ENCODE data around the gene DDAH1. TPM values are rescaled to one million over a fixed set of nuclear protein-coding genes. Genes with fewer than 3 reads are reported as not detected.
A peak's percentile ranks its signal among the peaks of the same experiment; 100 is the strongest.

Gene DDAH1
- total and polyA plus RNA-seq, 11 donors, result 5.7 to 33.9 (median 16.1) TPM

- Histone ChIP-seq H3K4me3 (peak overlapping the region in 8 of 12 donors; percentile 45 to 79 (median 72)), H3K9me3 (no peaks in the 10 kb centered on the region), H3K27ac (peak overlapping the region in 4 of 12 donors; percentile 59 to 83 (median 78)), H3K36me3 (no peaks in the 10 kb centered on the region), H3K27me3 (peaks cover 0 to 30% (median 0%) of the 10 kb centered on the region in 9 donors), H3K4me1 (peaks cover 0 to 22% (median 11%) of the 10 kb centered on the region in 12 donors)
- intact Hi-C loops (cut with DNase I), result loop anchor here in 4 of 10 donors (2.0 to 10.0 kb wide), 5 partner anchors 19 to 161 kb away; partner anchors contain the start of gene CCN1 (in 2 of the 4)
- DNase-seq (no peak), ATAC-seq (no peak)
- no peak for TF ChIP-seq POLR2A (IDR thresholded peaks at IDR 0.05)
- no peak for TF ChIP-seq CTCF (IDR thresholded peaks at IDR 0.05)
- 70 to 85% (median 77%) methylated on average over 1 of the region's 1 CpG for WGBS, 4 donors
Measured at GRCh38 chr1:85465786-85466134, 801 bp upstream of the DDAH1 start.

DNA sequence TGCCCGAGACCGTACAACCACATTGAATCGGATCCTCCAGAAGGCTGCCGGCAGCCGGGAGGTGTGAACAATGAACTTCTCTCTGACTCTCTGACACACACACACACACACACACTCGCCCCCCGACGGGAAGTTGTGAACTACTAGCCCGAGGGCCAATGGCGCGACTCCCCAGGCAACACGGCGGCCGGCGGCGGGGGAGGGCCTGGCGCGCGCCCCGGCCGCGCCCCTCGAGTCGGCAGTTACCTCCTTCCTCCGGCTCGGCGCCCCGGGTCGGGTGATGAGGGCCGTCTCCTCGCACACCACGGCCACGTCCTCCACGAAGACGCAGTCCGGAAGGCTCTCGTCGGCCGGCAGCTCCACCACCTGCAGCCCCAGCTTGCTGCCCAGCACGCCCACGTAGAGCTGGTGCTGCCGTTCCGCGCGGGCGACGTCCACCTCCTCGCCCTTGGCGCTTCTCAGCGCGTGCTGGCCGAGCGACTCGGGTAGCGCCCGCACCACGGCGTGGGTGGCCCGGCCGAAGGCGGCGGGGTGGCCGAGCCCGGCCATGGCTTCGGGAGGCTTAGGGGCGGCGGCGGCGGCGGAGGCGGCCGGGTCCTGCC is 361 bp downstream of the DDAH1 start:
- Histone ChIP-seq H3K4me3 (peak overlapping the region; percentile 3 to 79 (median 70)), H3K4me1 (peaks cover 0 to 22% (median 11%) of the 10 kb centered on the region in 12 donors), H3K9me3 (no peaks in the 10 kb centered on the region), H3K27me3 (peaks cover 0 to 30% (median 0%) of the 10 kb centered on the region in 9 donors), H3K36me3 (no peaks in the 10 kb centered on the region), H3K27ac (peak overlapping the region; percentile 3 to 83 (median 72))
- WGBS, 4 donors, result 0 to 1% (median 0%) methylated on average over 50 to 72 of the region's 72 CpGs
- TF ChIP-seq CTCF (IDR thresholded peaks at IDR 0.05), result no peak
- peak in 1 of 2 donors; percentile 46 for TF ChIP-seq POLR2A (IDR thresholded peaks at IDR 0.05)
- intact Hi-C loops (cut with DNase I), result loop anchor here in 4 of 10 donors (2.0 to 10.0 kb wide), 4 partner anchors 57 to 160 kb away; partner anchors contain the start of gene CCN1 (in 2 of the 4)
- ATAC-seq (peak; percentile 45 to 87 (median 86)), DNase-seq (peak; percentile 76 to 83 (median 79))

DNA sequence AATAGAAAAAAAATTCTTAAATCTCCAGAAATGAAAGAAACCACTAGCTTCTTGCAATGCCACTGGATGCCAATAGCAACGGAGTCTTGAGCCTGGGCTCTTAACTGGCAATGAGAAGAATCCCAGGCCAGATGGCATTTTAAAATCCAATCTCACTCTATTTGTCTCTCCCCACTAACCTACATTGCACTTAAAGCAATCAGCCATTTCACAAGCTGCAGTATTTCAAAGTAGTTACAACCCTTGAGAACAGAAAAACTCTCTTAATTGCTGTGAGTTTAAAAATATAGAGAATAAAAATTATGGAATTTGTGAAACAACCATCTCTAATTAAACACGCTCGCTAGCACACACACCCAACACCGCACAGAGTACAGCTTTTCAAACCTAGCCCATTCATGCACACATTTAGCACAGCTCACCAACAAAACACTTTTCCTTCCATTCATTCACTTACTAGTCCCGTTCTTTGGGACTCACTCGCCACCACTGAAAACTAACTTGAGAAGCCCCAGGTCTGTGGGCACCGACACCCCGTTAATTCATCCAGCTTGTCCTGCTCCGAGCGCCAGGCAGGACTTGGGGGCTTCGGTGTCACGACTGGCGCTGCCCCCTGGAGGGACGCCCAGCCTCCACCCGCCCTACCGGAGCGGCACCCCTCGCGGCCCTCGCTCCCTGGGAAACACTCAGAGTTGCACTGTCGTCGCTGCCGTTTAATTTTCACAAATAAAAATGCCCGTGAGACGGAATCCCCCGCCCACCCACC is 1.0 kb downstream of the DDAH1 start:
- Histone ChIP-seq H3K36me3 (no peaks in the 10 kb centered on the region), H3K4me3 (peak overlapping the region; percentile 3 to 79 (median 70)), H3K27ac (peak overlapping the region in 9 of 12 donors; percentile 50 to 83 (median 78)), H3K27me3 (peaks cover 0 to 30% (median 0%) of the 10 kb centered on the region in 9 donors), H3K4me1 (peaks cover 0 to 23% (median 12%) of the 10 kb centered on the region in 12 donors), H3K9me3 (no peaks in the 10 kb centered on the region)
- intact Hi-C loops (cut with DNase I), result loop anchor here in 3 of 10 donors (2.0 to 10.0 kb wide), 4 partner anchors 57 to 159 kb away; partner anchors contain the start of gene CCN1 (in 2 of the 3)
- 5 to 9% (median 6%) methylated on average over 20 to 26 of the region's 26 CpGs for WGBS, 4 donors
- ATAC-seq, result peak in 3 of 4 donors; percentile 10 to 36 (median 30)
- no peak for DNase-seq
- no peak for TF ChIP-seq CTCF (IDR thresholded peaks at IDR 0.05)
- TF ChIP-seq POLR2A (IDR thresholded peaks at IDR 0.05), result no peak

Measured in heart left ventricle (tissue), 16 donors.